AG04449 (cell line): ENCODE measurements around the gene ZNF628.
A peak's percentile ranks its signal among the peaks of the same experiment; 100 is the strongest.

Source experiments
- CTCF ChIA-PET: fragments of 350-600 bp; formaldehyde crosslinking; extraction: SDS; loops from one replicate; lab custom pipeline; 2021; ENCODE audit warnings: antibody characterized with exemption; lab: Yijun Ruan, JAX
- POLR2A ChIA-PET: fragments of 400-600, 350-600 bp; formaldehyde crosslinking; extraction: SDS; loops from one replicate; lab custom pipeline; 2020; ENCODE audit warnings: antibody characterized with exemption, inconsistent platforms; lab: Yijun Ruan, JAX
- DNase-seq: peaks from one replicate; pipeline ENCODE4 v3.0.0-alpha.2; 2010; ENCODE audit warnings: low read depth, low spot score
- H3K4me3 ChIP-seq: 2 replicates; pipeline ENCODE4 v1.5.1; 2011; ENCODE audit warnings: low read depth, mild to moderate bottlenecking, control low read depth, low read length
- TF ChIP-seq, protein P1 (sequence below): IDR thresholded peaks from one replicate; pipeline ENCODE4 v1.5.1; 2011; ENCODE audit warnings: mild to moderate bottlenecking, moderate library complexity, low read length, control low read depth, inconsistent platforms; ENCODE audit not compliant: insufficient read depth; ENCODE audit errors: missing control alignments

ZNF628 gene

DNA sequence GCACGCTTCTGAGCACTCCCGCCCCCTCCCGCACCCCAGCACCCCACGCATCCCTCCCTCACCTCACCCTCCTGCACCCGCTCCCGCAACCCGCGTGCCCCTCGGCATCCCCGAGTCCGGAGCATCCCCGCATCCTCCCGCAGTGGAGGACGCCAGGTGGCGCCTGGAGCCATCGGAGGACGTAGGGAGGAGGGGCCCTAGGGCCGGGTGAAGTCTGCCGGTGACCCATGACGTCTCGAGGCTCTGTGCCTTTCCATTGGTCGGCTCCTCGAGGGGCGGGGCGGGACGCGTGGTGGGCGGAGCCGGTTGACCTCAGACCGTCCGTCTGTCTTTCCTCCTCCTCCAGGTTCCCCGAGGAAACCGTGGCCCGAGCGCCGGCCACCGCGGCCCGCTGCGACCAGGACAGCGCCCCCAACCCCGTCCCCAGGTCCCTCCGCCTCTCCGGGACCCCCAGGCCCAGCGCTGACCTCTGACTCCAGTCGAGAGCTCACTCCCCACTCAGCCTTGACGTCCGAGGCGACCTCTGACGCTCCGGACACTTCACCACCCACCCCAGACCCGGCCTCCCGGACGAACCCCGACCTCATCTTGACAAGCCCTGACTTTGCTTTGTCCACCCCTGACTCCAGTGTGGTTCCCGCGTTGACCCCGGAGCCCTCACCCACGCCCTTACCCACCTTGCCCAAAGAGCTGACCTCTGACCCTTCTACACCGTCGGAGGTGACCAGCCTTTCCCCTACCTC lies 40.6 kb downstream of the ZNF628 start:
- CTCF ChIA-PET: interaction anchor here (0.7 to 3.5 kb wide), 16 partner anchors 9 to 114 kb away, joined by 3 to 43 read pairs (median 4); partner anchors contain the start of genes FIZ1, ZNF524, ZNF784 and ZNF865
- DNase-seq: peak; percentile 40
- POLR2A ChIA-PET: interaction anchor here (0.8 kb wide), 1 partner anchor 1318 kb away, joined by 3 read pairs; no protein-coding TSS in a partner anchor
- TF ChIP-seq, protein P1, sequence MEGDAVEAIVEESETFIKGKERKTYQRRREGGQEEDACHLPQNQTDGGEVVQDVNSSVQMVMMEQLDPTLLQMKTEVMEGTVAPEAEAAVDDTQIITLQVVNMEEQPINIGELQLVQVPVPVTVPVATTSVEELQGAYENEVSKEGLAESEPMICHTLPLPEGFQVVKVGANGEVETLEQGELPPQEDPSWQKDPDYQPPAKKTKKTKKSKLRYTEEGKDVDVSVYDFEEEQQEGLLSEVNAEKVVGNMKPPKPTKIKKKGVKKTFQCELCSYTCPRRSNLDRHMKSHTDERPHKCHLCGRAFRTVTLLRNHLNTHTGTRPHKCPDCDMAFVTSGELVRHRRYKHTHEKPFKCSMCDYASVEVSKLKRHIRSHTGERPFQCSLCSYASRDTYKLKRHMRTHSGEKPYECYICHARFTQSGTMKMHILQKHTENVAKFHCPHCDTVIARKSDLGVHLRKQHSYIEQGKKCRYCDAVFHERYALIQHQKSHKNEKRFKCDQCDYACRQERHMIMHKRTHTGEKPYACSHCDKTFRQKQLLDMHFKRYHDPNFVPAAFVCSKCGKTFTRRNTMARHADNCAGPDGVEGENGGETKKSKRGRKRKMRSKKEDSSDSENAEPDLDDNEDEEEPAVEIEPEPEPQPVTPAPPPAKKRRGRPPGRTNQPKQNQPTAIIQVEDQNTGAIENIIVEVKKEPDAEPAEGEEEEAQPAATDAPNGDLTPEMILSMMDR: peak; percentile 99
- H3K4me3 ChIP-seq: peak overlapping the region; percentile 46

DNA sequence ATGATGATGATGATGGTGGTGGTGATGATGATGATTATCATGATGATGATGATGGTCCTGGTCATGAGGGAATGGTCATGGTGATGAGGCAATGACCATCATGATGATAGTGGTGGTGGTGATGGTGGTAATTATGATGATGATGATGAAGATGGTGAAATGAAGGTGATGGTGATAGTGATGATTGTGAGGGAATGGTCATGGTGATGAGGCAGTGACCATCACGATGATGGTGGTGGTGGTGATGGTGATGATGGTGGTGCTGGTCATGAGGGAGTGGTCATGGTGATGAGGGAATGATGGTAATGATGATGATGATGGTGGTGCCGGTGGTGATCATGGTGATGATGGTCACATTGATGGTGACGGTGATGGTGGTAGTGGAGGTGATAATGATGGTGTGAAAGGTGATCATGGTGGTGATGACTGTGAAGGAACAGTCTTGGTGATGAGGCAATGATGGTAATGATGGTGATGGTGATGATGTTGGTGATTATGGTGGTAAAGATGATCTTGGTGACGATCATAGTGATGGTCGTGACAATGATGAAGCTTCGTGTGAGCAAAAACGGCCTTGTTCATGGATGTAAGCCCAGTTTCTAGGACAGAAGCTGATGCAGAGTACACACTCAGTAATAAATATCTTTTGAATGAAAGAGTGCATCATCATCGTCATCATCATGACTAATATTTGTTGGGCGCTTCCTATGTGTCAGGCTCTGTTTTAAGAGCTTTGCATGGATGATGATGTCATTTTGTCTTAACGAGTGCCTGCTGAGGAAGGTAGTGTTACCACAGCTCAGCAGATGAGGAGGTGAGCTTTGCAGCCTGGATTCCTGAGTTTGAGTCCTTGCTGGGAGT lies 43.3 kb downstream of the ZNF628 start:
- POLR2A ChIA-PET: interaction anchor here (0.7 to 1.0 kb wide), 3 partner anchors 30 to 86 kb away, joined by 3 to 5 read pairs (median 3); partner anchors contain the start of genes FIZ1 and ZNF865
- DNase-seq: peak; percentile 71
- CTCF ChIA-PET: interaction anchor here (1.0 to 1.3 kb wide), 5 partner anchors 12 to 113 kb away, joined by 3 to 10 read pairs (median 4); no protein-coding TSS in a partner anchor
- TF ChIP-seq, protein P1: no peak
- no peak overlapping the region for H3K4me3 ChIP-seq

DNA sequence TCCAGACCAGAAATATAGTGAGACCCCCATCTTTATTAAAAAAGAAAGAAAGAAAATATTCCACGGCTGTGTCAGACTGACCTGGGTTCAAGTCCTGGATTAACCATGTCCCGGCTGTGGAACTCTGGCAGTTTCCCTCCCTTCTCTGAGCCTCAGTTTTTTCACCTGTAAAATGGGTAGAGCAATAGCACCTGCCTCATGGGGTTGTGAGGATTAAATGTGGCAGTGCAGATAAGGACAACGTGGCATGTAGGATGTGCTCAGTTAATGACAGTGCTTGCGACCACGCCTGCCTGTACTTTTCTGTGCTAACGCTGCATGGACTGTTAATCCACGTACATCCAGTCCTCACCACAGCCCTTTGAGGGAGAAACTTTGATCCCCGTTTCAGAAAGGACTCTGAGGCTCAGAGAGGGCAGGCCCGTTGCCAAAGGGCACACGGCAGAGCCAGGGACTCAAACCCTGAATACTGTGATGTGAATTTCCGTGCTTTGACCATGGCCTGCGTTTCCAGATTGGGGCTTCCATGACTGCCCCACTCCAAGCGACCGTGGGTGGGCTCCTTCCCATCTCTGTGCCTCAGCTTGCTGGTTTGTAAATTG lies 44.4 kb downstream of the ZNF628 start:
- POLR2A ChIA-PET: no interaction called here
- CTCF ChIA-PET: interaction anchor here (1.0 to 1.3 kb wide), 3 partner anchors 13 to 111 kb away, joined by 3 to 10 read pairs (median 4); no protein-coding TSS in a partner anchor
- DNase-seq: no peak
- TF ChIP-seq, protein P1: no peak
- no peak overlapping the region for H3K4me3 ChIP-seq

GRCh38 chr19:55525289-55526101 lies 49.1 kb downstream of the ZNF628 start:
- H3K4me3 ChIP-seq: no peak overlapping the region
- DNase-seq: no peak
- TF ChIP-seq, protein P1: no peak
- POLR2A ChIA-PET: interaction anchor here (1.1 to 1.3 kb wide), 2 partner anchors 11 to 27 kb away, joined by 3 to 4 read pairs; no protein-coding TSS in a partner anchor
- CTCF ChIA-PET: interaction anchor here (1.0 to 2.0 kb wide), 5 partner anchors 8 to 106 kb away, joined by 3 to 11 read pairs (median 6); partner anchors contain the start of gene ZNF865

DNA sequence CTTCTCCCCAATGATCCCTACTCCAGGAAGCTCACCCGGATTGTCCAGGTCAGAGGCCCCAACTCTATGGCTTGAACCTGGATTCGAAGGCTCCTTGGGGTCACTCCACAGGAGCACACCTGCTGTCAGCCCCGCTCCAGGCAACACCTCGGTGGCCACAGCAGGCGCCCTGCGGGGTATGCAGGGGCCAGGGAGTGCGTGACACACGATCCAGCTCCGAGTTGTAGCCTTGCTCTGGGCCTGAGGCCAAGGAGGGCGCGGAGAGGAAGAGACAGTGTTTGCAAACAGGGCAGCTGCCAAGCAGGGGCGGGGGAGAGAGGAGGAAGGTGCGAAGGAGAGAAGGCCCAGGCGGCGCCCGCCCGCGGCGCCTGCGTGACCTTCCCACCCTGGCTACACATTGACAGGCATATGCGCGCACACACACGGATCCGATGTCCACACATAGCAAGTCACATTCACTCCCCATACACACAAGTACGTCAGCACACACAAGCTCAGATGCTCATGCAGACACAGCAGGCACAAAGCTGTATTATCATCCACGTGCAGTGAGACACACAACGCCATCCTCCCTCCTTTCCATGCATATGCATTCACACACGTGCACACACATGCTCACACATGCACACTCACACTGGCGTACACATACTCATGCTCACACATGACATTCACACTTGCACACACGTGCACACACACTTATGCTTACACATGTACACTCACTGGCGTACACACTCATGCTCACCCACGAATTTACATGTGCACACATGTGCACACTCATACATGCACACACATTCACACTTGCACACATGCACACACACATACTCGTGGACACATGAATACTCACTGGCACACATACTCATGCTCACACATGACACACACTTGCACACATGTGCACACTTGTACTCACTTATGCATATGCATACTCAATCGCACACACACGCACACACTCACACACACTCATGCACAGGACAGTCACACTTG lies 50.1 kb downstream of the ZNF628 start:
- DNase-seq: no peak
- CTCF ChIA-PET: interaction anchor here (1.0 to 2.0 kb wide), 5 partner anchors 9 to 105 kb away, joined by 3 to 11 read pairs (median 6); partner anchors contain the start of gene ZNF865
- POLR2A ChIA-PET: interaction anchor here (1.1 to 1.3 kb wide), 2 partner anchors 10 to 26 kb away, joined by 3 to 4 read pairs; no protein-coding TSS in a partner anchor
- no peak overlapping the region for H3K4me3 ChIP-seq
- TF ChIP-seq, protein P1: no peak
